ENCODE results near the gene NLGN1. TPM values are rescaled to one million over a fixed set of nuclear protein-coding genes. Genes with fewer than 3 reads are reported as not detected.

Gene NLGN1
- total RNA-seq, 1 donor from 2014 or later, result 4.5 TPM

GRCh38 chr3:174158674-174159073 is 761.1 kb downstream of the NLGN1 start:
- H3K36me3 ChIP-seq (ENCODE audit: control insufficient read depth, insufficient read depth, low read length), result no peaks in the 10 kb centered on the region
- no peak for TF ChIP-seq CTCF (IDR thresholded peaks at IDR 0.05; ENCODE audit: insufficient read depth, low read length, poor library complexity, severe bottlenecking)
- DNase-seq (ENCODE audit: low read depth), result no peak
- no peaks in the 10 kb centered on the region for H3K27me3 ChIP-seq (ENCODE audit: control insufficient read depth, insufficient read depth, low read length)
- H3K4me3 ChIP-seq (ENCODE audit: low read depth, low read length), result no peak overlapping the region

- DNase-seq (ENCODE audit: low read depth), result no peak
- Histone ChIP-seq H3K36me3 (ENCODE audit: control insufficient read depth, insufficient read depth, low read length) (no peaks in the 10 kb centered on the region), H3K4me3 (ENCODE audit: low read depth, low read length) (no peak overlapping the region), H3K27me3 (ENCODE audit: control insufficient read depth, insufficient read depth, low read length) (no peaks in the 10 kb centered on the region)
- no peak for TF ChIP-seq CTCF (IDR thresholded peaks at IDR 0.05; ENCODE audit: insufficient read depth, low read length, poor library complexity, severe bottlenecking)
These were observed 762.1 kb downstream of the NLGN1 start for GRCh38 chr3:174159604-174160003.

- no peak for TF ChIP-seq CTCF (IDR thresholded peaks at IDR 0.05; ENCODE audit: insufficient read depth, low read length, poor library complexity, severe bottlenecking)
- H3K4me3 ChIP-seq (ENCODE audit: low read depth, low read length), result no peak overlapping the region
- H3K36me3 ChIP-seq (ENCODE audit: control insufficient read depth, insufficient read depth, low read length), result no peaks in the 10 kb centered on the region
- H3K27me3 ChIP-seq (ENCODE audit: control insufficient read depth, insufficient read depth, low read length), result no peaks in the 10 kb centered on the region
- no peak for DNase-seq (ENCODE audit: low read depth)
These were observed 765.0 kb downstream of the NLGN1 start for GRCh38 chr3:174162550-174162949.

- no peak for DNase-seq (ENCODE audit: low read depth)
- no peaks in the 10 kb centered on the region for H3K36me3 ChIP-seq (ENCODE audit: control insufficient read depth, insufficient read depth, low read length)
- H3K27me3 ChIP-seq (ENCODE audit: control insufficient read depth, insufficient read depth, low read length), result no peaks in the 10 kb centered on the region
- no peak overlapping the region for H3K4me3 ChIP-seq (ENCODE audit: low read depth, low read length)
- no peak for TF ChIP-seq CTCF (IDR thresholded peaks at IDR 0.05; ENCODE audit: insufficient read depth, low read length, poor library complexity, severe bottlenecking)
These were observed 770.5 kb downstream of the NLGN1 start for GRCh38 chr3:174168026-174168425.

- no peaks in the 10 kb centered on the region for H3K36me3 ChIP-seq (ENCODE audit: control insufficient read depth, insufficient read depth, low read length)
- TF ChIP-seq CTCF (IDR thresholded peaks at IDR 0.05; ENCODE audit: insufficient read depth, low read length, poor library complexity, severe bottlenecking), result no peak
- H3K4me3 ChIP-seq (ENCODE audit: low read depth, low read length), result no peak overlapping the region
- DNase-seq (ENCODE audit: low read depth), result no peak
- H3K27me3 ChIP-seq (ENCODE audit: control insufficient read depth, insufficient read depth, low read length), result no peaks in the 10 kb centered on the region
These were observed 771.2 kb downstream of the NLGN1 start for GRCh38 chr3:174168538-174169254.

GRCh38 chr3:174169736-174170135 is 772.2 kb downstream of the NLGN1 start:
- no peak for DNase-seq (ENCODE audit: low read depth)
- no peak for TF ChIP-seq CTCF (IDR thresholded peaks at IDR 0.05; ENCODE audit: insufficient read depth, low read length, poor library complexity, severe bottlenecking)
- H3K36me3 ChIP-seq (ENCODE audit: control insufficient read depth, insufficient read depth, low read length), result no peaks in the 10 kb centered on the region
- no peak overlapping the region for H3K4me3 ChIP-seq (ENCODE audit: low read depth, low read length)
- H3K27me3 ChIP-seq (ENCODE audit: control insufficient read depth, insufficient read depth, low read length), result no peaks in the 10 kb centered on the region
